K562 (cell line): ENCODE results near the gene ERICH6.

Source experiments
- BCL6 ChIP-seq: fragments of 250-450 bp; sonication (Bioruptor Pico); IDR thresholded peaks from 2 replicates; pipeline ENCODE4 v1.4.0; 2020
- CBX1 ChIP-seq: sonication (generic); IDR thresholded peaks from 2 replicates; pipeline ENCODE4 v1.6.1; 2016; ENCODE audit warnings: antibody characterized with exemption, low read depth, mild to moderate bottlenecking
- CREB1 ChIP-seq, 2 experiments: sonication (generic) in 1 of 2; formaldehyde crosslinking in 1 of 2; IDR thresholded peaks; 2 replicates each; pipeline versions ENCODE4 v1.6.1 to v1.8.0; 2012 to 2022; ENCODE audit warnings: inconsistent platforms in 1 of 2, mild to moderate bottlenecking in 1 of 2, missing genetic modification reagents in 1 of 2, moderate library complexity in 1 of 2
- E2F4 ChIP-seq: sonication (generic); formaldehyde crosslinking; IDR thresholded peaks from 2 replicates; pipeline ENCODE4 v1.8.0; 2022; ENCODE audit warnings: mild to moderate bottlenecking, low read depth, missing genetic modification reagents
- FOS ChIP-seq: IDR thresholded peaks from 3 replicates; pipeline ENCODE4 v1.6.1; 2011; ENCODE audit not compliant: insufficient read length; ENCODE audit errors: extremely low read depth
- HNRNPH1 ChIP-seq: fragments of 200-400 bp; formaldehyde crosslinking; optimal IDR thresholded peaks from 2 replicates; pipeline ENCODE3; 2017; ENCODE audit warnings: low read depth, mild to moderate bottlenecking, low read length, moderate library complexity
- MAX ChIP-seq: sonication (generic); formaldehyde crosslinking; IDR thresholded peaks from 2 replicates; pipeline ENCODE4 v1.9.0; 2022; ENCODE audit warnings: mild to moderate bottlenecking, missing genetic modification reagents
- MXD1 ChIP-seq: fragments of 250-450 bp; sonication (Bioruptor Pico); IDR thresholded peaks from 2 replicates; pipeline ENCODE4 v1.8.0; 2021; ENCODE audit warnings: borderline replicate concordance, mild to moderate bottlenecking, moderate library complexity; ENCODE audit not compliant: poor library complexity, severe bottlenecking
- TCF15 ChIP-seq: fragments of 250-450 bp; sonication (Bioruptor Pico); IDR thresholded peaks from 2 replicates; pipeline ENCODE4 v1.8.0; 2022; ENCODE audit warnings: moderate library complexity, mild to moderate bottlenecking, inconsistent platforms
- USF2 ChIP-seq: sonication (generic); formaldehyde crosslinking; IDR thresholded peaks from 2 replicates; pipeline ENCODE4 v1.5.0; 2020; ENCODE audit warnings: missing genetic modification reagents
- ZBTB1 ChIP-seq: sonication (generic); formaldehyde crosslinking; IDR thresholded peaks from 2 replicates; pipeline ENCODE4 v1.8.1; 2023; ENCODE audit warnings: missing genetic modification reagents, low read depth, mild to moderate bottlenecking, borderline replicate concordance
- ZBTB7A ChIP-seq: IDR thresholded peaks from 2 replicates; pipeline ENCODE4 v1.6.1; 2011; ENCODE audit warnings: low read depth, mild to moderate bottlenecking, low read length, moderate library complexity, borderline replicate concordance; ENCODE audit not compliant: control insufficient read depth
- ZC3H8 ChIP-seq: fragments of 450-650 bp; IDR thresholded peaks from 2 replicates; pipeline ENCODE4 v1.6.1; 2017
- ZNF124 ChIP-seq: sonication (generic); formaldehyde crosslinking; IDR thresholded peaks from 2 replicates; pipeline ENCODE4 v1.8.1; 2022; ENCODE audit warnings: missing genetic modification reagents

GRCh38 chr3:150749255-150749654, 45.5 kb upstream of the ERICH6 start:
- no peak for TF ChIP-seq ZNF124
- no peak for TF ChIP-seq CBX1
- no peak for TF ChIP-seq CREB1 (IDR thresholded peaks at IDR 0.05)
- no peak for TF ChIP-seq CREB1 (CRISPR knock-in tag; IDR thresholded peaks at IDR 0.05)
- no peak for TF ChIP-seq E2F4 (CRISPR knock-in tag)
- no peak for TF ChIP-seq ZBTB1
- TF ChIP-seq MAX: no peak
- no peak for TF ChIP-seq MXD1
- no peak for TF ChIP-seq HNRNPH1
- TF ChIP-seq USF2 (CRISPR knock-in tag): no peak
- TF ChIP-seq FOS: no peak
- no peak for TF ChIP-seq ZBTB7A
- TF ChIP-seq BCL6 (CRISPR knock-in tag): no peak
- TF ChIP-seq ZC3H8: no peak
- no peak for TF ChIP-seq TCF15 (CRISPR knock-in tag)
